ENCODE results near the gene UFC1. TPM values are rescaled to one million over a fixed set of nuclear protein-coding genes. Genes with fewer than 3 reads are reported as not detected.

The UFC1 gene
- polyA plus RNA-seq, 1 experiment, result 89.4 TPM

GRCh38 chr1:161121042-161121650 lies 32.6 kb upstream of the UFC1 start:
- Histone ChIP-seq H3K4me3 (ENCODE audit: low read depth, low read length) (no peak overlapping the region), H3K36me3 (ENCODE audit: control insufficient read depth, insufficient read depth, low read length) (peaks cover 21% of the 10 kb centered on the region), H3K27me3 (ENCODE audit: control insufficient read depth, insufficient read depth, low read length) (no peaks in the 10 kb centered on the region)
- DNase-seq (ENCODE audit: low read depth), result no peak
- no peak for TF ChIP-seq CTCF (IDR thresholded peaks at IDR 0.05; ENCODE audit: insufficient read depth, low read depth, low read length)
- ChIA-PET POLR2A (no interaction called here), CTCF (interaction anchor here (1.2 kb wide), 1 partner anchor 17 kb away, joined by 4 read pairs; no protein-coding TSS in a partner anchor)

- no peak for DNase-seq (ENCODE audit: low read depth)
- H3K4me3 ChIP-seq (ENCODE audit: low read depth, low read length), result no peak overlapping the region
- TF ChIP-seq CTCF (IDR thresholded peaks at IDR 0.05; ENCODE audit: insufficient read depth, low read depth, low read length), result no peak
- H3K36me3 ChIP-seq (ENCODE audit: control insufficient read depth, insufficient read depth, low read length), result peaks cover 21% of the 10 kb centered on the region
- no peaks in the 10 kb centered on the region for H3K27me3 ChIP-seq (ENCODE audit: control insufficient read depth, insufficient read depth, low read length)
- CTCF ChIA-PET, result interaction anchor here (1.2 kb wide), 1 partner anchor 16 kb away, joined by 4 read pairs; no protein-coding TSS in a partner anchor
- POLR2A ChIA-PET, result no interaction called here
These were observed 31.9 kb upstream of the UFC1 start for GRCh38 chr1:161121834-161122233.

DNA sequence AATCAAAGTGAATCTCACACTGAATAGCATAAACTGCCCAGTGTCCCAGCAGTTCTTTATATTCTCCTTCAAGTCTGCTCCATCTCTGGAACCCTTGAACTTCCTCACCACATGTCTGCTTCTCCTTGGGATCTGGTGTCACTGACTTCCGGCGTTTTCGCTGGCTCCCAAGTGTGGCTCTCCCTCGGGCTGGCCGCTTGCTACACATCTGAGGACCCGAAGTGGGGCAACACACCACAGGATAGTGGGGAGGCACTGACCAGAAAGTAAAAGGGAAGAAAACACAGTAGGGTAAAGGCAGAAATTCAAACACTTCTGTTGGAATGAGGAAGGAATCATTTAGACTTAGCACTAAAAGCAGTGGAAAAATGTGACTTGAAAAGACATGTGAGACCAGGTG lies 30.8 kb upstream of the UFC1 start:
- Histone ChIP-seq H3K4me3 (ENCODE audit: low read depth, low read length) (no peak overlapping the region), H3K36me3 (ENCODE audit: control insufficient read depth, insufficient read depth, low read length) (peaks cover 21% of the 10 kb centered on the region), H3K27me3 (ENCODE audit: control insufficient read depth, insufficient read depth, low read length) (no peaks in the 10 kb centered on the region)
- ChIA-PET CTCF (no interaction called here), POLR2A (no interaction called here)
- DNase-seq (ENCODE audit: low read depth), result no peak
- no peak for TF ChIP-seq CTCF (IDR thresholded peaks at IDR 0.05; ENCODE audit: insufficient read depth, low read depth, low read length)

DNA sequence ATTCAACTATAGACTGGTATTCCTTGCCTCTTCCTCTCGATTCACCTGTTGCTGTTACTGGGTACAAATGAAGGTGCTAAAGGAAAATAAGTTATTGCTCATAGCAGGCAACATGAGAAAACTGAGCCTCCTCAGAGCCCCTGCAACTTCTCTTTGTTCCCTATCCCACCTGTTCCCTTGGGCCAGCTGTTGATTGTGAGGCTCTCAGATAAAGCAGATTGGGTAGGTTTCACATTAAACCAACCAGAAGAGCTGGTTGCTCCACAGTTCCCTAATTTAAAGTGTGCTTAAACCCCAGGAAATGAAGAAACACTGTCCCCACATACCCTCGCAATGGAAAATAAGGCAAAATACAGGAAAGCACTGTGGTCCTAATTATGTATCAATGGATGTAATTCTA lies 26.1 kb upstream of the UFC1 start:
- Histone ChIP-seq H3K27me3 (ENCODE audit: control insufficient read depth, insufficient read depth, low read length) (no peaks in the 10 kb centered on the region), H3K4me3 (ENCODE audit: low read depth, low read length) (no peak overlapping the region), H3K36me3 (ENCODE audit: control insufficient read depth, insufficient read depth, low read length) (peaks cover 14% of the 10 kb centered on the region)
- CTCF ChIA-PET, result interaction anchor here (1.2 to 1.5 kb wide), 3 partner anchors 9 to 29 kb away, joined by 3 to 4 read pairs (median 4); partner anchors contain the start of genes KLHDC9, NIT1 and PFDN2
- no peak for TF ChIP-seq CTCF (IDR thresholded peaks at IDR 0.05; ENCODE audit: insufficient read depth, low read depth, low read length)
- no peak for DNase-seq (ENCODE audit: low read depth)
- POLR2A ChIA-PET, result no interaction called here

DNA sequence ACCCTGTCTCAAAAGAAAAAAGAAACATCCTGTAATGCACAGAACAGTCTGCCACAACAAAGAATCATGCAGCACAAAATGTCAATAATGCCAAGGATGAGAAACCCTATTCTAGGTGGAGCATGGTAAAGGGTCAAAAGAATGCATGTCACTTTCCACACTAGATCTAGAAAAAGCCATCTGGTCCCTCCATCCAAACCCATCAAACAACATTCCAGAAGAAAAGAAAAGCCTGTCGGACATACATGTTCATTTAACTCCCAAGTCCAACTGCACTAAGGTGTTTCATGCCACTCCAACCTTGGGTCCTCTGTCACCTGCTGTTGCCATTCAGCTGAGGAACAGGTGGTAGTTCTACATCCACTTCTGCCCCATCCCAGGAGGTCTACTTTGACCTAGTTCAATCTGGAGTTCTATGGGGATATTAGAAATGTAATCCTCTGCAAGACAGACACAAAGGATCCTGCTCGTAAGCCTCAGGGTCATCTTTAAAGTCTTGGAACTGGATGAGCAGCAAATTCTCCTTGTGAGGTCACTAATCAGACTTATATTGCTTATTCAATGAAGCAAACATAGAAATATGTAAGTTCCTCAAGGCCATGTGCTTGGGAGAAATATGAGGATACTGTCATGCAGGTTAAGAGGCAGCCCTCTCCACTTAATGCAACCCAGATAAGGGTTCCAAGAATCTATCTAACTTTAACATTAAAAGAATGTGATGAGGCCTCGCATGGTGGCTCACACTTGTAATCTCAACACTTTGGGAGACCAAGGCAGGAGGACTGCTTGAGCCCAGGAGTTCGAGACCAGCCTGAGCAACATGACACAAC lies 25.0 kb upstream of the UFC1 start:
- TF ChIP-seq CTCF (IDR thresholded peaks at IDR 0.05; ENCODE audit: insufficient read depth, low read depth, low read length), result no peak
- no peaks in the 10 kb centered on the region for H3K27me3 ChIP-seq (ENCODE audit: control insufficient read depth, insufficient read depth, low read length)
- POLR2A ChIA-PET, result no interaction called here
- CTCF ChIA-PET, result interaction anchor here (1.5 kb wide), 1 partner anchor 10 kb away, joined by 3 read pairs; no protein-coding TSS in a partner anchor
- H3K36me3 ChIP-seq (ENCODE audit: control insufficient read depth, insufficient read depth, low read length), result peaks cover 10% of the 10 kb centered on the region
- no peak overlapping the region for H3K4me3 ChIP-seq (ENCODE audit: low read depth, low read length)
- DNase-seq (ENCODE audit: low read depth), result no peak

Data from BJ (cell line).